GM19455 (cell line): ENCODE results near the gene TNIK.
"Not testable (repeated sequence)": the region's sequence is repeated elsewhere in the genome, so short reads cannot be mapped to it uniquely, and the experiment has no call there.

ENCODE experiments used
- ATAC-seq: cut with Tn5 transposase; IDR thresholded peaks from one replicate; pipeline ENCODE4 v1.9.1; 2021; ENCODE audit not compliant: unreplicated experiment

TNIK gene

DNA sequence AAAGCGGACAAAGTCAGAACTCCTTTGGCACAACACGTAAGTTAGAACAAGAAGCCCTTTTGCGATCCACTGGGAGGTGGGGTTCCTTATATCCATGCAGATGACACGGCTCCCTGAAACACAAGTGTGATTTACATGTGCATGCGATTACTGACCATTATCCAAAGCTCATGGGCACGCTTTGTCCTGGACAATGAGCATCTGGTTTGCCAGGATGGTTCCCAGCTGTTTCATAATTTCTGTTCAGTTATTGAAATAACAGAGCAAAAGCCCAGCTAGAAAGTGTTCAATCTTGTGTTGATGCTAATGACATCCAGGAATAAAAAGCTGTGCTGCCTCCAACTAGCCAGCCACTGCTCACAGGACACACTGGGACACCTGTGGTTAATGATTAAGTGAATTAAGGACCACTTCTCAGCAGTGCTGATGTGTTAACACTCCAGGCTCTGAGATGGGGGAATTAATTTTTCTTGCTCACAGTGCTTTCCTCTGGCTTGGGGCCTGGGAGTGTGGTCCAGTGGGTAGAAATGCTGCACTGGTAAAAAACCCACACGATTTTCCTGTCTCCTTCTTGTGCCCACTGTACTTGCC lies 310.6 kb downstream of the TNIK start:
- no peak for ATAC-seq

- ATAC-seq: no peak
These were observed 314.4 kb downstream of the TNIK start for GRCh38 chr3:171145798-171146197.

GRCh38 chr3:171142985-171143384 lies 317.2 kb downstream of the TNIK start:
- ATAC-seq: no peak

DNA sequence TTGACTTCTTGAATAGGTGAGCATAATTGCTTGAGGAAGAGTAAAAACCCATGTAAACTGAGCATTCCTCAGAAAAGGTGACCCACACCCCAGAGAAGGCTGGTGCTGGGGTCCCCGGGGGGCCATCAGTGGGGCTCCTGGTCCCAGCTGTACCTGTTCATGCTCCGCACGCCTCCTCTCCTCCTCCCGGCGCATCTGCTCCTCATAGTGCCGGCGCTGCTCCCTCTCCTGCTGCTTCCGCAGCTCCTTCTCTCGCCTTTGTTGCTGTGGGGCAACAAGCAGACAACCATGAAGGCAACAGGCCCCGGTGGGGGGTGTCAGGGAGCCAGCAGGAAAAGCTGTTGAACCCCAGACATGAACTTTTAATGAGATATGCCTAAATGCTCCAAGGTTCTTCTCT lies 320.0 kb downstream of the TNIK start:
- ATAC-seq: no peak

GRCh38 chr3:171138027-171138426 lies 322.2 kb downstream of the TNIK start:
- ATAC-seq: no peak

- ATAC-seq: no peak
These were observed 324.7 kb downstream of the TNIK start for GRCh38 chr3:171135549-171135948.

DNA sequence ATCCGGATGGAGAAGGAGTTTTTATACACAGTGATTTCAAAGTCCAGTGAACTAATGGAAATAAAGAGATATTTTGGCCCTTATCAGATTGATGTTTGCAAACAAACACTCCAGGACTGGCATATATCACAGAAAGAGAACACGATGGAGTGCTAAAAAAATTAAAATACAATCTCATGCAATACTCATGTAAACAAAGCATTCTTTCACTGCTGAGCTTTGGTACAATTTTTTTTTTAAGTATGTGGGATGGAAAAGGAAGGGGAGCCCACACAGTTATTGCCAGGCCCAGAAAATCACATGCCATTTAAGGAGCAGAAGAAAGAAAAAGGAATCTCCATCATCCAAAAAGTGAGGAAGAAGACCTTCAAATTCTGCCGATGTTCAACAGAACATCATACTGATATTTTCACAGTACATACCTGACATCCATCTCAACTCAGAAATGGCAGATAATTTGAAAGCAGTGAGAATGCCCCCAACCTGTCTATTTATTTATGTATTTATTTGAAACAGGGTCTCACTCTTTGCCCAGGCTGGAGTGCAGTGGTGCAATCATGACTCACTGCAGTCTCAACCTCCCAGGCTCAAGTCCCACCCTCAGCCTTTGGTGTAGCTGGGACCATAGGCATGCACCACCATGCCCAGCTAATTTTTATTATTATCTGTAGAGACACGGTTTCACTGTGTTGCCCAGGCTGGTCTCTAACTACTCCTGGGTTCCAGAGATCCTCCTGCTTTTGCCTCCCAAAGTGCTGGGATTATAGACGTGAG lies 326.2 kb downstream of the TNIK start:
- ATAC-seq: no peak

DNA sequence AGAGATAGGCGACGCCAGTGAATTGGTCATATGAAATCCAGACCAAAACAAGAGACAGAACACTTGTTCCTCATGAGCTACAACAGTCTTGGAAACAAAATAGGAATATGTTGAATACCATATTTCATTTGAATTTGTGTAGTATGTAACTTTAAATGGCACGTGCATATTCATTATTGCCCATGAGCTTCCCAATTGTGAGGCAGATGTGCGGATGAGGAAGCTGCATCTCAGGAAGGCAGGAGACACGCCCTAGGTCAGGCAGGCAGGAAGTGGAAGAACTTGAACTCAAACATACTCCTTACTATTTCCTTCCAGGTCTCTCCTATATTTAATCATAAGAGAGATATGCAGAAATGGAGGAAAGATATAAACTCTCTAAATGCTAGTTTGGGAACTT lies 326.9 kb downstream of the TNIK start:
- ATAC-seq: no peak

- no peak for ATAC-seq
These were observed 327.3 kb downstream of the TNIK start for GRCh38 chr3:171132873-171133272.

GRCh38 chr3:171129827-171130226 lies 330.4 kb downstream of the TNIK start:
- no peak for ATAC-seq

GRCh38 chr3:171127611-171128010 lies 332.6 kb downstream of the TNIK start:
- no peak for ATAC-seq

DNA sequence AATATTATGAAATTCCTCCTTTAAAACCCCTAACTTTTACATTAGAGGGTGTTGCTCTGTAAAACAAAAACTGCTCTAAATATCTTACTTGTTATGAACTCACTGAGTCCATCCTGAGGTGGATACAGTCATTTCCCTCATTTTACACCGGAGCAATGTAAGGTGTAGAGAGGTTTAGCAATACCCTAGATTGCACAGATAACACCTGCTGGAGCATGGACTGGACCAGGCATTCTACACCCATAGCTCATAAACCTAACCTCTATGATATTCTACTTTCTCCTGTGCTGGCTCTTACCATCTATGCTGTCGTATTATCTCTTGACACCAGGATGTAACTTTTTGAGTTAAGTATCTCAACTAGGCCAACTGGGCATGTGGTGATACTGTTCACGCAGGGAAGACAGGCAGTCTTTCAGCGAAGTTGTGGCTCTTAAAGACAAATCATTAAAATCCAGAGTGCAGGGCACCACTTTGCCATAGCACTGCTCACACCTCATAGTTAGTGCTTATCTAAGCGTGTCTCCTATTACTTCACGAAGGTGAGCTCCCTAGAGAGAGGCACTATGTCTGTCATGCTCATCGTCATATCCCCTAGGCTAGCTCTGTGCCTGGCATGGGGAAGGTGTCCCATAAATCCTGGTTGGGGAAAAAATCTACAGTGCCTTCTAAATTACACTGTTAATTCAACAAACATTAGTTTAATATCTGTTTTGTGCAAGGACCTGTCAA lies 333.6 kb downstream of the TNIK start:
- no peak for ATAC-seq

DNA sequence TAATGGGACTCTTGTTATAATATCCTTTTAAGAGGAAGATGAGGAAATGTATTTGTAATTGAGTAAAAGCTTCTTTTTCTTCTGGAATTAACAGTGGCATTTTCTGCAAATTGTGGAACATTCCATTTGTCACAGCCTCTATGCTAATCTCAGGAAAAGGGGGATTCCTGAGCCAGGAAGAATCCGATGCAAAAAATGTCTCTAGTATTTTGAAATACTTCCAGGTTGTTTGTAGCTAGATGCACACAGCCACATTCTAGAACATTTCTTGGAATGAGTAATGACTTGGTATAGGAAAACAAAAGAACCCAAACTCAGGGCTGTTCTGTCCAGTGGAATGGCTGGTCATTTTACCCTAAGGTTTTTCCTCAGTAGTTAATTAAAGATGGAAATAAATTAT lies 335.2 kb downstream of the TNIK start:
- ATAC-seq: no peak

GRCh38 chr3:171123915-171124314 lies 336.3 kb downstream of the TNIK start:
- ATAC-seq: no peak

DNA sequence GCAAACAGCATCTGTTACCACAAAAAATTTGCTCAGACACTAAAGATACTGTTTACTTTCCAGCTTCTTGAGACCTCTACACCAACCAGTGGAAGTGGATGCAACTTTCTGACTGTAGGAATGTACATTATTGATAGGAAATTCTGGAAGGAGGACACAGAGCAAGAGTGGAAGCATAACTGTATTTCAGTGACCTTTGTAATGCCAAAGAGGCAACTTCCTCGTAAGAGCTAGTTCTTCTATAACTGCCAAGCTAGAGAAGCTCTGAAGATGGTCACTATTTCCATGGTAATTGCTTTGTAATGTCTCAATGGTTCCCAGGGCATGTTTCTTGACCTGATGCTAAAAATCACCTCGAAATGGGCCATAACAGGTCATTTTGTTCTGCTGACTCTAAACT lies 337.3 kb downstream of the TNIK start:
- ATAC-seq: no peak

GRCh38 chr3:171122240-171122639 lies 338.0 kb downstream of the TNIK start:
- no peak for ATAC-seq

DNA sequence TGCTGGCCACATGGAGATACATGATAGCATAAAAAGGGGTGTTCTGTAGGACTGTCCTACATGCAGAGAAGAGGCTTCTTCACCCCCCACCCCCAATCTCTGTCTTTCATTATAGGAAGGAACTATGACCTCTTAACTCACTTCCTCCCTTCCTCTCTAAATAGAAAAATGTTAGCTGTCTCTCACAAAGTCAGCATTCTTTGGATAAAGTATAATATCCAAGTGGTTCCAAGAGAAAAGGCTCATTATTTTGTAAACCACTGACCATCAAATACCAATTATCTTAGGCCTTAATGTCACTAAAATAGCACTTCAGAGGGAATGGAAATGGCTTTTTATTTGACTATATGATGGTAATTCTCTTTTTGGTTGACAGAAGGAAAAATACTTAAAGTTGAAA lies 338.4 kb downstream of the TNIK start:
- ATAC-seq: no peak

DNA sequence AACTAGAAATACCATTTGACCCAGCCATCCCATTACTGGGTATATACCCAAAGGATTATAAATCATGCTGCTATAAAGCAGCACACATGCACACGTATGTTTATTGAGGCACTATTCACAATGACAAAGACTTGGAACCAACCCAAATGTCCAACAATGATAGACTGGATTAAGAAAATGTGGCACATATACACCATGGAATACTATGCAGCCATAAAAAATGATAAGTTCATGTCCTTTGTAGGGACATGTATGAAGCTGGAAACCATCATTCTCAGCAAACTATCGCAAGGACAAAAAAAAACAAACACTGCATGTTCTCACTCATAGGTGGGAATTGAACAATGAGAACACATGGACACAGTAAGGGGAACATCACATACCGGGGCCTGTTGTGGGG lies 340.8 kb downstream of the TNIK start:
- ATAC-seq: not testable (repeated sequence)

DNA sequence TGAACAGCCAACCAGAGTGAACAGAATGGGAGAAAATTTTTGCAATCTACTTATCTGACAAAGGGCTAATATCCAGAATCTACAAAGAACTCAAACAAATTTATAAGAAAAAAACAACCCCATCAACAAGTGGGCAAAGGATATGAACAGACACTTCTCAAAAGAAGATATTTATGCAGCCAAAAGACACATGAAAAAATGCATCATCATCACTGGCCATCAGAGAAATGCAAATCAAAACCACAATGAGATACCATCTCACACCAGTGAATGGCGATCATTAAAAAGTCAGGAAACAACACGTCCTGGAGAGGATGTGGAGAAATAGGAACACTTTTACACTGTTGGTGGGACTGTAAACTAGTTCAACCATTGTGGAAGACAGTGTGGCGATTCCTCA lies 341.2 kb downstream of the TNIK start:
- not testable (repeated sequence) for ATAC-seq

DNA sequence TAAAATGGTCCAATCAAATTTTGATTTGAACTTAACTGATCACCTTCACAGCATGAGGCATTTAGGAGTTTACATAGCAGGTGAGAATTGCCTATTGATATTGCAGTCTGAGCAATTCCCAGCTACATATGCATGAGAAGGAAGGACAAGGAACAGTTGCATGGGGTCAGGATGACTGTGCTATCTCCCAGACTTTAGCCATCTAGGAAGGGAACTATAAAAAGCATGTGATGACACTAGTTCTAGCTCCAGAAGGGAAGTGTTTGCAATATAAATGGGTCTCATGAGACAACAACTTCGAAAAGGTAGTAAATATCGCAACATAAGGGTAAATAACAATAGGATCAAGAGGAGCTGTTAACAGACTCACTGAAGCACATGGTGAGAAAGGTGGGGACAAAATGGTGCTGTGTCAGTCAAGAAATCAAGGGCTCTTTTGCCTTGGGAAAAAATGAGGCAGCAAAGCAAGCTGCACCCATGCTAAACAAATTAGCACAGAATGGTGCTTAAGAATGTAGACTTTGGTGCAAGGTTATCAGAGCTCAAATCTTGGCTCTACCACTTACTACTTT lies 343.3 kb downstream of the TNIK start:
- ATAC-seq: no peak

GRCh38 chr3:171116365-171116764 lies 343.8 kb downstream of the TNIK start:
- ATAC-seq: no peak

DNA sequence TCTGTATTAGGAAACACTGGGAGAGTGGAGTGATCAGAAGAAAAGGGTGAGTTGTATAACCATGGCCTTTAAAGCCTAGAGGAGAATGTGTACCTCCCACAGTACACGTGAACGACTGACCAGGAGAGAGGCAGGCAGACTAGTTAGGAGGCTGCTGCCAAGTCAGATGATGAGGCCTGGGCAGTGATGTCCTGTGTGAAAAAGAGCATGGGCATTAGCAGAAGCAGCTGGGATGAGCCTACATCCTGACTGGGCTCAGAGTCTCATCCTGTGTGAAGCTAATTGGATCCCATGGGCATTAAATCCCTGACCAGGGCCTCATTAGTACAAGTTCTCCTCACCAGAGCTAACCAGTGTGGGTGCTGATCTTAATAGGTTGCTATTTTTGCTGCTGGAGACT lies 344.5 kb downstream of the TNIK start:
- ATAC-seq: no peak
